PC-9 (cell line): Measurements from ENCODE around the gene EPHA2.

Experiments used
- EZH2 ChIP-seq: fragments of 200-600 bp; sonication (generic); IDR thresholded peaks from 2 replicates; pipeline ENCODE4 v1.8.0; 2017; ENCODE audit warnings: antibody characterized with exemption, low read depth
- TF ChIP-seq, protein P1 (sequence below): fragments of 200-600 bp; sonication (generic); conservative IDR thresholded peaks from 2 replicates; pipeline ENCODE4 v1.6.1; 2017; ENCODE audit warnings: mixed run types, antibody characterized with exemption, mild to moderate bottlenecking, moderate library complexity

DNA sequence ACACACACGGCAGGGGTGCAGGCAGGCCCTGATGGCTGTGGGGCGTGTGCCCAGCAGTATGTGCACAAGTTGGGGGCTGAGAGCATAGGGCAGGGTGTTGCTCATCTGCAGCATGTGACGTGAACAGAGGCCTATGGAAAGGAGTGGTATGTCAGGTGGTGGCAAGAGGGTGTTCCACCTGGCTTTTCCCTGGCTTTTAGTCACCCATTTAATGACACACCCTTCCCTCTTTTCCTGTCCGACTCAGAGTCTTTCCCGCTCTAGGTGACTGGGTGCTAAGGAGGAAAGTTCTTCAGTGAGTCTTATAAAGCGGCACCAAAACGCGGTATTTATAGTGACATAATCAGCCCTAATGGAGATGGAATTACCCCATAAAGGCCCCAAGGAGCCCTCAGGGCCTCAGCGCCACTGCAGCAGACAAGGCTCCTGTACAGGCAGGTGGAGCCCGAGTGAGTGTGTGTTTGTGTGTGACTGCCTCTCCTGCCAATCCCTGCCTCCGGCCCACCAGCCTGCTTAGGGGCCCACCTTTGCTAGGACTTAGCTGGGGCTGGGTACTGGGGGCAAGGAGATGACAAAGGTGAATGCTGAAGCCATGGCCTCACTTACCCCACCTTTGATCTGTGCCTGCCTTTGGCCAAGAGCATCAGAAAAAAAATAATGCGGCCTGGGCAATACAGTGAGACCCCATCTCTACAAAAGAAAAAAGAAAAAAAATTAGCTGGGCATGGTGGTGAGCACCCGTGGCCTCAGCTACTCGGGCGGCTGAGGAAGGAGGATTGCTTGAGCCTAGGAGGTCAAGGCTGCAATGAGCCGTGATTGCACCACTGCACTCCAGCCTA, 3.3 kb upstream of the EPHA2 start:
- TF ChIP-seq, protein P1, sequence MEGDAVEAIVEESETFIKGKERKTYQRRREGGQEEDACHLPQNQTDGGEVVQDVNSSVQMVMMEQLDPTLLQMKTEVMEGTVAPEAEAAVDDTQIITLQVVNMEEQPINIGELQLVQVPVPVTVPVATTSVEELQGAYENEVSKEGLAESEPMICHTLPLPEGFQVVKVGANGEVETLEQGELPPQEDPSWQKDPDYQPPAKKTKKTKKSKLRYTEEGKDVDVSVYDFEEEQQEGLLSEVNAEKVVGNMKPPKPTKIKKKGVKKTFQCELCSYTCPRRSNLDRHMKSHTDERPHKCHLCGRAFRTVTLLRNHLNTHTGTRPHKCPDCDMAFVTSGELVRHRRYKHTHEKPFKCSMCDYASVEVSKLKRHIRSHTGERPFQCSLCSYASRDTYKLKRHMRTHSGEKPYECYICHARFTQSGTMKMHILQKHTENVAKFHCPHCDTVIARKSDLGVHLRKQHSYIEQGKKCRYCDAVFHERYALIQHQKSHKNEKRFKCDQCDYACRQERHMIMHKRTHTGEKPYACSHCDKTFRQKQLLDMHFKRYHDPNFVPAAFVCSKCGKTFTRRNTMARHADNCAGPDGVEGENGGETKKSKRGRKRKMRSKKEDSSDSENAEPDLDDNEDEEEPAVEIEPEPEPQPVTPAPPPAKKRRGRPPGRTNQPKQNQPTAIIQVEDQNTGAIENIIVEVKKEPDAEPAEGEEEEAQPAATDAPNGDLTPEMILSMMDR, result no peak
- TF ChIP-seq EZH2, result no peak
